NCI-H1694 treated with DMSO at 0.1 percent for 48 hours (cell line): ENCODE results near the gene CASP2.
A peak's percentile ranks its signal among the peaks of the same experiment; 100 is the strongest.
"Not testable (repeated sequence)": the region's sequence is repeated elsewhere in the genome, so short reads cannot be mapped to it uniquely, and the experiment has no call there.

Experiments
- DNase-seq: peaks from one replicate; lab custom pipeline; 2025; lab: John Stamatoyannopoulos, UW

CASP2 gene

DNA sequence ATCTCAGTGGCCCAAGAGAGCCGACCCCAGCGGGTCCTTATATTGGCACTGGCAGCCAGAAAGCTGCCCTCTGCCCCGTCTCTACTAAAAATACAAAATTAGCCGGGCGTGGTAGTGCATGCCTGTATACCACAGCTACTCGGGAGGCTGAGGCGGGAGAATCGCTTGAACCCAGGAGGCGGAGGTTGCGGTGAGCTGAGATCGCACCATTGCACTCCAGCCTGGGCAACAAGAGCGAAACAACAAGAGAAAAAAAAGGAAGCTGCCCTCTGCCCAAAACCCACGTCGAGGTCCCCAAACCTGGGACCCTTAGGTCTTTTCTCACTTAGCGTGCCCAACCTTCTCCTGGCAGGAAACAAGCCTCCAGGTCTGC lies 24.0 kb upstream of the CASP2 start:
- DNase-seq = not testable (repeated sequence)

DNA sequence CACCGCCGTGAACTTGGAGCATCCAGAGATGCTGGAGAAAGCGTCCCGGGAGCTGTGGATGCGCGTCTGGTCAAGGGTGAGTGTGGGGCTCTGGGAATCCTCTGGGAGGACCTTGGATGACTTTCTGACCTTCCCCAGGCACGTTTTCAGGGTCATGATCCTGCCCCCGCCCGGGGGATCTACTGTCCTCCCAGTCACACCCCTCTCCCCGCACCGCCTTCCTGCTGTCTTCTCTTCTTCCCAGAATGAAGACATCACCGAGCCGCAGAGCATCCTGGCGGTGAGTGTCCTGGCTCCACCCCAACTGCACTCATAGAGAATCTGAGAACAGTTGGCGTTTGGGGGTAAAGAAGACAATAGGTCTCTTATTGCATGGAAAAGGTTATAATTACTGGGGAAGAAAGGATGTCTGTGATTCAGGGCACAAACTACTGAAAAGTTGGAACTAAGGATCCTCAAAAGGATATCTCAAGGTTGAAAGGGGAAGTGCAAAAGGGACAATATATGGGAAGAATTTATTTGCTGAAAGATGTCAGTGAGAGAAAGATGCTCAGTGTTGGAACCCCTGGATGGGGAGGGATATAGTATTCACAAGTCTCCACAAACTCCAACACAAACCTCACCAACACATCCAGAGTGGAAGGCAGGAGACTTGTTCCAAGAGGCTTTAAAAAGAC lies 23.0 kb upstream of the CASP2 start:
- DNase-seq = no peak

DNA sequence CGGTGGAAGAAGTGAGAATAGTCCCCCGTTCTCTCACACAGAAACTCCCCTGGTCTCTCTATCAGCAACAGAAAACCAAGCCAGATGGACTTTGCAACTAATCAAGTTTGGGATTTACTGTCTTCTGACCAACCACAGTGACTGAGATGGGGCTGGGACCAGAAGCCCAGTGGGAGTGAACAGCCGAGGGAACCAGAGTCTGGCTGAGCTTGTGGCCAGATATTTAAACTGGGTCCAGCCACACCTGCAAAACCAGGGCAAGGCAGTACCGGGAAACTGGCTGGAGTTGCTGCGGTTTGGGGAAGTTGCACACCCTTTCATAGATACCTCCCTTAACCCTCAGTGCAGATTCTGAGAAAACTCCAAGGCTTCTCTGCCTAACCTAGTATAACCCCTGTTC lies 18.9 kb upstream of the CASP2 start:
- DNase-seq = no peak

DNA sequence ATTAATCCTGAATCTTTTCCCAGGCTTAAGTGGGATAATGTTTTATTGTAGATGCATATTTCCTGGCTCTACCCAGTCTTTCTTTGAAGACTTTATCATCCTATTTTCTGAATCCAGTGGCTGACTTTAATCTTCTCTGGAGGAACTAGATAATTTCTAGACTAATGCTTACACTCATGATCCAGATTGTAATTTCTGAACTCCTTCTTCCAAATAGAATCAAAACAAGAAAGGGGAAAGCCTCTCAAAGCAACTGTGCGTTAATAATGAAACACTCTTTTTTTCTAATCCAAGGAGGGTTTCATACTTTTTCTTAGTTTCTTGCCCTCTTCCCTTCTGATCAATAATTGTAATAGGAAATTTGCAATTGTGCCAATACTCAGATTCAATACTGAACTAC lies 16.9 kb upstream of the CASP2 start:
- DNase-seq = no peak

DNA sequence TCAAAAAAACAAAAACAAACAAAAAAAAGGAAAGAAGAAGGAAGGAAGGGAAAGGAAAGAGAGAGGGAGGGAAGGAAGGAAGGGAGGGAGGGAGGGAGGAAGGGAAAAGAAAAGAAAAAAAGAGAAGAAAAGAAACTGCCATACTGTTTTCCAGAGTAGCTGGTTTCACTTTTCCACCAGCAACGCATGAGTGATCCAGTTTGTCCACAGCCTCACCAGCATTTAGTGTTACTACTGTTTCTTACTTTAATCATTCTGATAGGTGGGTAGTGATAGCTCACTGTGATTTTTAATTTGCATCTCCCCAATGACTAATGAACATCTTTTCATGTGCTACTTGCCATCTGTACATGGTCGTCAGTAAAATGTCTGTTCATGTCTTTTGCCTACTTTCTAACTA lies 15.3 kb upstream of the CASP2 start:
- DNase-seq = no peak

DNA sequence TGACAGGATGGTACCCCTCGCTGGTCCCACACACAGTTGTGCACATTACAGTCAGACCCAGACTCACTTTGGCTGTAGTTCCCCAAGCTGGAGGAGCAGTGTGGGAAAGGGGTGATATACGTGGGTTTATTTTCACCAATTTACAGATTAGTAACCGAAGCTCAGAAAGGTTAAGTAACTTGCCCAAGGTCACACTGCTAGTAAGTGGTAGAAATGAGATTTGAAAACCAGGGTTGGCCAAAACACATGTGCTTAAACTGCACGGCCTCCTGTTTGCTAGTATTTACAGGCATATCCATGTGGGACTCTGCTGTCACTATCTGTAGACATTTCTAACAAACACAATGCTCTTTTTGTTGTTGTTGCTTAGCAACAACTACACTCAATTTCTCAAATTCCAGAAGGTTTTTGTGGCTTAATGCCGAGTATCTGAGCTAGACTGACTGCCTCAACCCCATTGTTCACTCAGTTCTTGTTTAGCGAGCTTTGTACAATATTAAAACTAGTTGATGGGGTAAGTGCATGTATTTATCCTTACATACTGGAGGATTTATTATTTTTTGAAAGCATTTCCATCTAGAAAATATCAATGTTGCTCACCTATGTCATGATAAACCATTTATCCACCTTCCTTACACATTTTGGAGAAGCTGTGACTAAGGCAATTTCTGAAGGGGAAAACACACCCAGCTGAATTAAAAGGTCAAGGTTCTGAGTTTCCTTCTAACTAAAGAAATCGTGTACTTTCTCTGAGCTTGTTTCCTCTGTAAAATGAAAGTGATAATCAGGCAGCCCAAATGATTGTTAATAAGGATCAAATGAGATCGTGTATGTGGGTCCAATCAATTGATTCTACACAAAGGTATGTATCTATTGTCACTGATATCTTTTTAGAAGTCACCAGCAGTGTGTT lies 8.7 kb upstream of the CASP2 start:
- DNase-seq = no peak

DNA sequence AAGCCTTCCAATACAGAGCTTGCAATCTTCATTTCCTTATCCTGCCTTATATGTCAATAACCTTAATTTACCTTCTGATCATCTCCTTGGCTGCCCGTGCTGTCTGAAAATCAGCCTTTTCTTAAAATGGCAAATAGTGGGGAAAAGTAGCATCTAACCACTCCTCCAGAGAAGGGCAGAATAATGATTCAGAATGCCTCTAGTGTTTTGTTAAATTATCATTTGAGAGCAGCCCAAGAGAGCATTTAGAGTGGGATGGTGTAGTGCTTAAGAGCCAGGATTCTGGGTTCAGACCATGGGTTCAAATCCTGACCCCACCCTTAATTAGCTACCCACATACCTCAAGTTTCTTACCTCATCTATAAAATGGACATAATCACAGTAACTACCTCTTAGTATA lies 8.0 kb upstream of the CASP2 start:
- no peak for DNase-seq

DNA sequence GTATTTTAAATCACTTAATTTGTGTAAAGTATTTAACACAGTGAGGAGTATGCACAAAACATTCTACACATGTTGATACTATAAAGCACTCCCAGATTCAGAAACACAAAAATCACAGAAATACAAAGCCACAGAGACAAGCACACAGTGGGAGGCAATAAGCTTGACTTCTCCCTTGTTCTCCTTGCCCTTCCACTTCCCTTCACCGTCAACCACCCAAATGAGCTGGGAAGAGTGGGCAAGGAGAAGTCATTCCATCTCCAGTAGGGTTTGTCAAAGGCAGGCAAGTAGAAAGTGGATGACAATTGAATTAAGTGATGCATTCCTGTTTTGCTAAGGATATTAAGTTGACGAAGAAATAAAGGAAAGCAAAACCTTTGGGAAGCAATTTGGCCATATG lies 7.6 kb upstream of the CASP2 start:
- DNase-seq = no peak

DNA sequence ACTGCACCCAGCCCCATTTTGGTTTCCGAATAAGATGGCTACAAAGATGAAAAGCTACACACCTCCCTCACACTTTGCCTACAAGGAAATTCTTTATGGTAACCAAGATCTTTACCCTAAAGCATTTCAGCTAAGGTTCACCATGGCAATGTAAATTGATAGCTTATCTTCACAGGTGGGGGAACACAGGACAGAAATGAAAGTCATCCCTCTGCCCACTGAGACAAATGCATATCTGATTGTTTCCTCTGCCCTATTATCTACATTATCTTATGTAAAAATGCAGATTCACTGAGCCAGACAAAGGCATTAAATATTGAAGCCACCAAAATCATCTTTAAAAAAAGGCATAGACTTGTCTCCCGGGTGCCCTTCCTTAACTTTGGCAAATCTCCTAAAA lies 6.6 kb upstream of the CASP2 start:
- no peak for DNase-seq

DNA sequence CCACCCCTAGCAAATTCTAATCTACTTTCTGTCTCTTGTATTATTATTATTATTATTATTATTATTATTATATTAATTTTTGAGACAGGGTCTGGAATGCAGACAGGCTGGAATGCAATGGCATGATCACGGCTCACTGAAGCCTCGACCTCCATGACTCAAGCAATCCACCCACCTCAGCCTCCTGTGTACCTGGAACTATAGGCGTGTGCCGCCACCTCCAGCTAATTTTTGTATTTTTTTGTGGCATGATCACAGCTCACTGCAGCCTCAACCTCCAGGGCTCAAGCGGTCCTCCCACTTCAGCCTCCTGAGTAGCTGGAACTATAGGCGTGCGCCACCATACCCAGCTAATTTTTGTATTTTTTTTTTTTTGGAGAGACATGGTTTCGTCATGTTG lies 6.0 kb upstream of the CASP2 start:
- no peak for DNase-seq

DNA sequence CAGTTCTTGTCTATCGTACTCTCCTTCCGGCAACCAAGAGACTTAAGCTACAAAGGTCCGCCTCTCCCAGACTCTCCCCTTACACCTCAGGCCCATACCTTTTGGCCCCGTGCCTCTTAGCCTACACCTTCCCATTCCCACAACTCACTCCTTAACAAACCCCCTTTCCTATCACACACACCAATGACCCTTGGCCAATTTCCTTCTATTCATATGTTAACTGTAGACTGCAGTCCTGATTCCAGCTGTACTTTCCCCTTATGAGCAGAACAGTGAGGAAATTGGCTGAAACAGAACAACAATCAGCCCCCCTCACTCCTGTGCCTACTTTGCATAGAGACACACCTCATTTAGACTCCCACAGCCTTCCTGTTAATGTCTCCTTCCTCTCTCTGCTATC lies 4.8 kb upstream of the CASP2 start:
- DNase-seq = no peak

DNA sequence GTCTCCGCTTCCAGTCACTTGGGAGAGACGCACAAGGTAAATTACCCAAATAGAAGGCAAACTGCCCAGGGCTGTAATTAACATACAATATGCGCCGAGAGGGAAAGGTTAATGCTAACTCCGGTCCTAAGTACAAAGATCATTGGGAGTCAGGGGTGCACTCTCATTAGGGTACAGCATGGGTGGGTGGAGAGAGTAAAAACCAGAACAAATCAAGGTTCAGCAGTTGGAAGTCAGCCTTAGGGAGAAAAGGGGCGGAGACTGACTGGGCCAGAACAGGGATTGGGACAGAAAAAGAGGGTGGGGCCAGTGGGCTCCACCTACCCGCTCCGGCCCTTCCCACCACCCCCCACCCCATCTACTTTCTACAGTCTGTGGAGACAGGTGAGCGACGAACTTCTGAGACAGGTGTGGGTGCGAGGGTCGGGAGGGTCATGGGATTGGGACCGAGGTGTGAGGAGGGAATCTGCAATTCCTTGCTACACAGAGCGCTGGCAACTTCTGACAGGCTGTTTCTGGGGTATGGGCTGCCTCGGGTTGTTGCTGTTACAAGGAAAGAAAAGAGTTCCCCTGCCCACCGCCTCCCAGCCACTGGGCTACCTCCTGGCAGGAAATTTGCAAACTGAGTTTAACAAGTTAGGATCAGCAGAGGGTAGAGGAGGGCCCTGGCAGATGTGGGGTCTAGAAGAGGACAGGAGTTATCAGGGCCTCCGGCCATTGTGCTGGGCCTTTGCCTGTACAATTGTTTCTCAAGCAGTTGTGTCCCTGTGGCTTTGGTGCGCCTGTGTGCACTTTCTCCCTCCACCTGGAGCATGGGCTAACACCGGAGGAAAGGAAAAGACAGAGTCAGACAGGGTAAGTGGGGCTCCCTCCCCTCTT lies 3.3 kb upstream of the CASP2 start, which contains the start of gene TMEM139:
Gene TMEM139 (plus strand): TSS at position 368 of the 879 bp plus-strand sequence. CDS start 1,000 bp downstream, outside the sequence.
- no peak for DNase-seq

DNA sequence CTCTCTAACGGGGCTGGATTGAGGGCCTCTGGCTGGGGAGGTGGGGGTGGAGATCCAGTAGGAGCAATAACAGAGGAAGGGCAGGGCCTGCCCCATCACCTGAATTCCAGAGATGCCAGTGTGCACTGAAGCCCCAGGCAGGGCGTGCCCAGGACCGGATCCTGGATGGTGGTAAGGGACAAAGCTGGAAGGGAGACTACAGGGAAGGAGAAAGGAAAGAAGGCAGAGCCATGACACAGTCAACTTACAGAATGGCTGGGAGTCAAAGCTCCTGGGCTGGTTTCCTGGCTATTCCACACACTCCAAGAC lies 2.7 kb upstream of the CASP2 start:
- no peak for DNase-seq

DNA sequence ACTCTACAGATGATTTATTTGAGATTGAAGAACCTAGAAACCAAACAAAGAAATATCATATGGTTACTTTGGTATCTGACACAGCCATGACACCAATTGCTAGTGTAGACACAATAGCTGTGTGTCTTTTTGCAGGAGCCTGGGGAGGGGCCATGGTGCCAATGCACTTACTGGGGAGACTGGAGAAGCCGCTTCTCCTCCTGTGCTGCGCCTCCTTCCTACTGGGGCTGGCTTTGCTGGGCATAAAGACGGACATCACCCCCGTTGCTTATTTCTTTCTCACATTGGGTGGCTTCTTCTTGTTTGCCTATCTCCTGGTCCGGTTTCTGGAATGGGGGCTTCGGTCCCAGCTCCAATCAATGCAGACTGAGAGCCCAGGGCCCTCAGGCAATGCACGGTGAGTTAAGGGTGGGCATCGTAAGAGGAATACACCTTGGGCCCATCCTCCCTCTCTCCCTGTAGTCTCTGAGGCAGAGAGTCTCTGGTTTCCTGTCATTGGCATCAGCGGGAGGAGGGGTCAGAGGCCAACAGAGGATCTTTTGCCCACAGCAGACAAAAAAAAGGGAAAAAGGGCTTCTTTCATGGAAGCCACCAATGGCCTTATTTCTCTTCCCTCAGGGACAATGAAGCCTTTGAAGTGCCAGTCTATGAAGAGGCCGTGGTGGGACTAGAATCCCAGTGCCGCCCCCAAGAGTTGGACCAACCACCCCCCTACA lies 2.2 kb upstream of the CASP2 start:
- DNase-seq = no peak

DNA sequence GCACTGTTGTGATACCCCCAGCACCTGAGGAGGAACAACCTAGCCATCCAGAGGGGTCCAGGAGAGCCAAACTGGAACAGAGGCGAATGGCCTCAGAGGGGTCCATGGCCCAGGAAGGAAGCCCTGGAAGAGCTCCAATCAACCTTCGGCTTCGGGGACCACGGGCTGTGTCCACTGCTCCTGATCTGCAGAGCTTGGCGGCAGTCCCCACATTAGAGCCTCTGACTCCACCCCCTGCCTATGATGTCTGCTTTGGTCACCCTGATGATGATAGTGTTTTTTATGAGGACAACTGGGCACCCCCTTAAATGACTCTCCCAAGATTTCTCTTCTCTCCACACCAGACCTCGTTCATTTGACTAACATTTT lies 1.6 kb upstream of the CASP2 start:
- DNase-seq = no peak

DNA sequence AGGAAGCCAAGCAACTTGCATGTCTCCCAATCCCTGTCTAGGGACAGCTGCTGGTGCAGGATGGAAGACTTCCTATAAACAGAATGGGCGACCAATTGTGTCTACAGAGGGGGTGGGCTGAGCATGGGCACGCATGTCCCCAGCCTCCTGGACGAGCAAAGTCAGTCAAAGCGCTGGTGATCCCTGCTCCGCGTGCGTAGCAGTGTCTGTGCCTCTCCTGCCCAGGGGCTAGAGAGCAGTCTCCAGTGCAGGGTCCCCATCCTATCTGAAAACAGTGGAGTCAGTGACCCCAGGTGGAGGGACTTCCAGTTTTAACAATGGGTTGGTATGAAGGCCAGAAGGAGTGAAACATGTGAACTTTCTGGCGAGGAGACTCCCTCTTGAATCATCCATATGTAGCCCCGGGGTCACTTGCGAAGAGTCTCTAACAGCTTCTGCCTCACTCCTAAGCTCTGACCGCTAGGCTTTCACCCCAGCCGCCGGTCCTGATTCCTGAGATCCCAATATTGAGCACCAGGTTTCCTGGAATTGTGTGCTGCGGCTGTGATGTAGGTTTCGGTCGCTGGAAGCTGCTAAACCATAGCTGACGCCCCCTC lies 714 bp upstream of the CASP2 start:
- DNase-seq = no peak

DNA sequence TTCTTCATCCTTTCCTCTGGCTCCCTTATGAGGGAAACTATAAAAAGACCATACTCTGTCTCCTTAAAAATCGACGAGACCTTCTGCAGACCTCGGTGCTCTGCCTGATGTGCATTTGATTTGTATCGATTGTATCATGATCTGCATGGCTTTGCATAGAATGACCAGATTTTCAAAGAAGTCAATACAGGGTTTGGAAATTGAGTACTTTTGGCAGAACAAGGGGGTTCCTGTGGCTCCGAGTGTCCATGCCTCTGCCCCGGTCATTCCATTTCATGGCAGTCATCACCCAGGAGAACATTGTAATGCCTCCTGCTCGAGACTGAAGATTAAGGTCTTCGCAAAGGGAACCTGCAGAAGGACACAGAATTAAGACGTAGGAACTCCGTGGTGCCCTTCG lies 685 bp downstream of the CASP2 start:
- peak; percentile 28 for DNase-seq

DNA sequence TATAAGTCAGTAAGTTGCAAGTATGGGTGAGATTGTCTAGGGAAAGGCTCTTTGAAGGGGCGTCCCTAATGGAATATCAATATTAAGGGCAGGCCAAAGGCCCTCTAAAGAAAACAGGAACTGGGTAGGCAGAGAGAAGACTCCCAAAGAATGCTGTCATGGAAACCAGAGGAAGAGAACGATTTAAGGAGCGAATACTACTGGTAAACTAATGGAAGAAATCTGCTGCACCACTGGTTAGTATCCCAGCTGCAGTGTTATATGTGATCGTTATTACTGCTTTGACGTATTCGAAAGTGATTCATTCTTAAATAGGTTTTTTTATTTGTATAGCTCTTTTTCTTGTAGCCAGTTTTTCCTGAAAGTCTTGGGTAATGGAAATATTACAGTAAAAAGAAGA lies 1.3 kb downstream of the CASP2 start:
- DNase-seq = no peak

DNA sequence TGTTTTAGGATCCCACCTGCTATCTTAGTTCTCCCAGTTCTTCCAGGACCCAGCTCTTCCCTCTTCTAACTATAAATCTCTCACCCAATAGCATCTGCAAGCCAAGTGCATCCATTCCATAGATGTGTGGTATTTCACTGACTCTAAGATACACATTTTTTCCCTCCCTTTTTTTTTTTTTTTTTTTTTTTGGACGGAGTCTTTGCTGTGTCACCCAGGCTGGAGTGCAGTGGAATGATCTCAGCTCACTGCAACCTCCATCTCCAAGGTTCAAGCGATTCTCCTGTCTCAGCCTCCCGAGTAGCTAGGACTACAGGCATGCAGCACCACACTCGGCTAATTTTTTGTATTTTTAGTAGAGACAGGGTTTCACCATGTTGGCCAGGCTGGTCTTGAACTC lies 1.7 kb downstream of the CASP2 start:
- not testable (repeated sequence) for DNase-seq

DNA sequence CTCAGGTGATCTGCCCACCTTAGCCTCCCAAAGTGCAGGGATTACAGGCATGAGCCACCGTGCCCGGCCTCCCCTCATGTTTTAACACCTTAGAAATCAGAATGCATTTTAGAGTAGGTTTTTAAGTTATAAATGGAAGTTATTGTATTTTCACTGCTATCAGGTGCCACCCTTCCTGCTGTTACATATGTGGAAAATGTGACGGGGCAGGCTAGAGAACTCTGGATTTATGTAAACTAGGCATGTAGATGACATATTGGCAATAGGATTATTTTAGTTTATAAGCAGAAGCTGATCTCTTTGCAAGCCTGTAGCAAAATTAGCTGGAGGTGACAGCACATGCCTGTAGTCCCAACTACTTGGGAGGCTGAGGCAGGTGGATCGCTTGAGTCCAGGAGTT lies 2.1 kb downstream of the CASP2 start:
- no peak for DNase-seq

DNA sequence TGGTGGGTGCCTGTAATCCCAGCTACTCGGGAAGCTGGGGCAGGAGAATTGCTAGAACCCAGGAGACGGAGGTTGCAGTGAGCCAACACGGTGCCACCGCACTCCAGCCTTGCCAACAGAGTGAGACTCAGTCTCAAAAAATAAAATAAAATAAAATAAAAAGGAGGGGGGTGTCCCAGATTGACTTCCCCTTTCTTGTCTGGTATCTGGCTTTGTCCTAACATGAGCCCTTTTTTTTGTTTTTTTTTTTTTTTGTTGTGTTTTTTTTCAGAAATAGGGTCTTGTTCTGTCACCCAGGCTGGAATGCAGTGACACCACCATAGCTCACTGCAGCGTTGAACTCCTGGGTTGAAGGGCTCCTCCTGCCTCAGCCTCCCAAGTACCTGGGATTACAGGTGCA lies 4.7 kb downstream of the CASP2 start:
- DNase-seq = no peak

DNA sequence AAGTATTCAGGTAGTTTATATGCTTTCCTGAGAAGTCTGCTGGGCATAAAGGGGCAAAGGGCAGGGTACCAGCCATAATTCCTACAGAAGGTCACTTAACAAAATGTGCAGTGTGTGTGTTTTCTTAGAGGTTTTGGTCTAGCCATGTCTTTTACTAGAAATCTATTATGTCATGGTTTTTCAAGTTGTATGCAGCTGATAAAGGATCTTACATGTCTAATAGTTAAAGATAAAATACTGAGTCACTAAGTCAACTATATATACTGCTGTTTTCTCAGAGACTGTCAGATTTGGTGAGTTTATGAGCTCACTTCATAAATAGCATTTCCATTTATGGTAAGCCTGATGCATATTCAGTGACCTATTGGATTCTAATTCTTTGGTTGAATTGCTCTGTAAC lies 7.7 kb downstream of the CASP2 start:
- DNase-seq = no peak
